Bronchial epithelial cell (primary cell): Measurements from ENCODE around the gene NMUR1. TPM values are rescaled to one million over a fixed set of nuclear protein-coding genes. Genes with fewer than 3 reads are reported as not detected.

ENCODE experiments used
- DNase-seq: peaks from one replicate; pipeline ENCODE4 v3.0.0-alpha.2; 2010; ENCODE audit warnings: low read depth
- FAIRE-seq: peaks from 2 replicates; lab custom pipeline; 2011; peaks lifted over from hg19 to GRCh38; lab: Jason Lieb, UNC
- H3K27me3 ChIP-seq: 2 replicates; pipeline ENCODE4 v1.5.1; 2011; ENCODE audit warnings: low read length; ENCODE audit not compliant: control insufficient read depth, insufficient read depth
- H3K36me3 ChIP-seq: 2 replicates; pipeline ENCODE4 v1.5.1; 2011; ENCODE audit warnings: low read length; ENCODE audit not compliant: control insufficient read depth, insufficient read depth
- H3K4me3 ChIP-seq: 2 replicates; pipeline ENCODE4 v1.5.1; 2011; ENCODE audit warnings: mild to moderate bottlenecking, low read depth, low read length, control low read depth
- CTCF ChIP-seq: IDR thresholded peaks from 2 replicates; pipeline ENCODE4 v1.5.1; 2011; ENCODE audit warnings: mild to moderate bottlenecking, moderate library complexity, low read length, control low read depth, inconsistent platforms; ENCODE audit not compliant: insufficient read depth, severe bottlenecking
- total RNA-seq: library from RNA; depleted of rRNA; stranded (reverse); fragments of >200 nt; gene quantifications from 2 replicates; pipeline ENCODE4 v1.2.1, GENCODE V29; 2014

NMUR1 gene
- total RNA-seq, 1 donor from 2014 or later, result not detected

- FAIRE-seq, result no peak
- H3K36me3 ChIP-seq, result no peaks in the 10 kb centered on the region
- DNase-seq, result no peak
- H3K4me3 ChIP-seq, result no peak overlapping the region
- no peak for TF ChIP-seq CTCF
- H3K27me3 ChIP-seq, result no peaks in the 10 kb centered on the region
Observed at GRCh38 chr2:231554748-231555545, 24.7 kb upstream of the NMUR1 start.

GRCh38 chr2:231554327-231554726, 24.1 kb upstream of the NMUR1 start:
- Histone ChIP-seq H3K4me3 (no peak overlapping the region), H3K36me3 (no peaks in the 10 kb centered on the region), H3K27me3 (no peaks in the 10 kb centered on the region)
- DNase-seq (no peak), FAIRE-seq (no peak)
- TF ChIP-seq CTCF, result no peak

- Histone ChIP-seq H3K27me3 (no peaks in the 10 kb centered on the region), H3K4me3 (no peak overlapping the region), H3K36me3 (no peaks in the 10 kb centered on the region)
- DNase-seq (no peak), FAIRE-seq (no peak)
- TF ChIP-seq CTCF, result no peak
Observed at GRCh38 chr2:231552752-231553151, 22.5 kb upstream of the NMUR1 start.

GRCh38 chr2:231549446-231550239, 19.4 kb upstream of the NMUR1 start:
- H3K27me3 ChIP-seq, result no peaks in the 10 kb centered on the region
- FAIRE-seq (no peak), DNase-seq (no peak)
- no peaks in the 10 kb centered on the region for H3K36me3 ChIP-seq
- no peak overlapping the region for H3K4me3 ChIP-seq
- TF ChIP-seq CTCF, result no peak

GRCh38 chr2:231548752-231549151, 18.5 kb upstream of the NMUR1 start:
- no peak for DNase-seq
- Histone ChIP-seq H3K36me3 (no peaks in the 10 kb centered on the region), H3K4me3 (no peak overlapping the region), H3K27me3 (no peaks in the 10 kb centered on the region)
- no peak for FAIRE-seq
- no peak for TF ChIP-seq CTCF
